ENCODE measurements around the gene GRM5. TPM values are rescaled to one million over a fixed set of nuclear protein-coding genes. Genes with fewer than 3 reads are reported as not detected.

GRM5 gene
- total RNA-seq, 1 experiment from 2014 or later: not detected

- no peaks in the 10 kb centered on the region for H4K20me1 ChIP-seq (ENCODE audit: insufficient read depth, low read depth, low read length)
- H3K9me3 ChIP-seq (ENCODE audit: low read length): no peaks in the 10 kb centered on the region
- H3K4me2 ChIP-seq (ENCODE audit: low read depth, low read length, poor library complexity, severe bottlenecking): no peak overlapping the region
- no peaks in the 10 kb centered on the region for H3K27me3 ChIP-seq (ENCODE audit: low read length)
- H3K36me3 ChIP-seq (ENCODE audit: insufficient read depth, low read length): no peaks in the 10 kb centered on the region
- H3K4me3 ChIP-seq (ENCODE audit: low read length): no peak overlapping the region
- H3K27ac ChIP-seq (ENCODE audit: low read length): no peak overlapping the region
- H3K4me1 ChIP-seq (ENCODE audit: low read length): no peaks in the 10 kb centered on the region
- DNase-seq: no peak
- no peak overlapping the region for H2AFZ ChIP-seq (ENCODE audit: low read length)
- no peaks in the 10 kb centered on the region for H3K79me2 ChIP-seq (ENCODE audit: low read length)
- H3K9ac ChIP-seq (ENCODE audit: low read length): no peak overlapping the region
- no peaks in the 10 kb centered on the region for H3K9me2 ChIP-seq (replicated peaks; ENCODE audit: insufficient read depth, low read length)
Observed at GRCh38 chr11:88555829-88556202, 510.0 kb downstream of the GRM5 start.

GRCh38 chr11:88555018-88555828 is 510.6 kb downstream of the GRM5 start:
- Histone ChIP-seq H3K27ac (ENCODE audit: low read length) (no peak overlapping the region), H3K4me2 (ENCODE audit: low read depth, low read length, poor library complexity, severe bottlenecking) (no peak overlapping the region), H3K4me1 (ENCODE audit: low read length) (no peaks in the 10 kb centered on the region), H4K20me1 (ENCODE audit: insufficient read depth, low read depth, low read length) (no peaks in the 10 kb centered on the region), H3K36me3 (ENCODE audit: insufficient read depth, low read length) (no peaks in the 10 kb centered on the region), H3K79me2 (ENCODE audit: low read length) (no peaks in the 10 kb centered on the region), H3K9me2 (replicated peaks; ENCODE audit: insufficient read depth, low read length) (no peaks in the 10 kb centered on the region), H3K27me3 (ENCODE audit: low read length) (no peaks in the 10 kb centered on the region), H2AFZ (ENCODE audit: low read length) (no peak overlapping the region), H3K9me3 (ENCODE audit: low read length) (no peaks in the 10 kb centered on the region), H3K4me3 (ENCODE audit: low read length) (no peak overlapping the region), H3K9ac (ENCODE audit: low read length) (no peak overlapping the region)
- DNase-seq: no peak

- no peak for DNase-seq
- Histone ChIP-seq H3K9ac (ENCODE audit: low read length) (no peak overlapping the region), H3K36me3 (ENCODE audit: insufficient read depth, low read length) (no peaks in the 10 kb centered on the region), H2AFZ (ENCODE audit: low read length) (no peak overlapping the region), H3K79me2 (ENCODE audit: low read length) (no peaks in the 10 kb centered on the region), H3K4me3 (ENCODE audit: low read length) (no peak overlapping the region), H3K27me3 (ENCODE audit: low read length) (no peaks in the 10 kb centered on the region), H3K4me2 (ENCODE audit: low read depth, low read length, poor library complexity, severe bottlenecking) (no peak overlapping the region), H3K27ac (ENCODE audit: low read length) (no peak overlapping the region), H3K9me2 (replicated peaks; ENCODE audit: insufficient read depth, low read length) (no peaks in the 10 kb centered on the region), H4K20me1 (ENCODE audit: insufficient read depth, low read depth, low read length) (no peaks in the 10 kb centered on the region), H3K9me3 (ENCODE audit: low read length) (no peaks in the 10 kb centered on the region), H3K4me1 (ENCODE audit: low read length) (no peaks in the 10 kb centered on the region)
Observed at GRCh38 chr11:88553204-88553603, 512.6 kb downstream of the GRM5 start.

GRCh38 chr11:88552379-88553062 is 513.3 kb downstream of the GRM5 start:
- no peak overlapping the region for H3K4me3 ChIP-seq (ENCODE audit: low read length)
- H3K27me3 ChIP-seq (ENCODE audit: low read length): no peaks in the 10 kb centered on the region
- no peaks in the 10 kb centered on the region for H3K36me3 ChIP-seq (ENCODE audit: insufficient read depth, low read length)
- no peak overlapping the region for H3K9ac ChIP-seq (ENCODE audit: low read length)
- no peaks in the 10 kb centered on the region for H4K20me1 ChIP-seq (ENCODE audit: insufficient read depth, low read depth, low read length)
- no peaks in the 10 kb centered on the region for H3K79me2 ChIP-seq (ENCODE audit: low read length)
- H3K27ac ChIP-seq (ENCODE audit: low read length): no peak overlapping the region
- no peak overlapping the region for H2AFZ ChIP-seq (ENCODE audit: low read length)
- H3K9me2 ChIP-seq (replicated peaks; ENCODE audit: insufficient read depth, low read length): no peaks in the 10 kb centered on the region
- peak; percentile 94 for DNase-seq
- H3K4me1 ChIP-seq (ENCODE audit: low read length): no peaks in the 10 kb centered on the region
- H3K4me2 ChIP-seq (ENCODE audit: low read depth, low read length, poor library complexity, severe bottlenecking): no peak overlapping the region
- H3K9me3 ChIP-seq (ENCODE audit: low read length): no peaks in the 10 kb centered on the region

GRCh38 chr11:88544656-88545280 is 521.0 kb downstream of the GRM5 start:
- Histone ChIP-seq H2AFZ (ENCODE audit: low read length) (no peak overlapping the region), H3K79me2 (ENCODE audit: low read length) (no peaks in the 10 kb centered on the region), H4K20me1 (ENCODE audit: insufficient read depth, low read depth, low read length) (no peaks in the 10 kb centered on the region), H3K4me1 (ENCODE audit: low read length) (no peaks in the 10 kb centered on the region), H3K27ac (ENCODE audit: low read length) (no peak overlapping the region), H3K4me2 (ENCODE audit: low read depth, low read length, poor library complexity, severe bottlenecking) (no peak overlapping the region), H3K36me3 (ENCODE audit: insufficient read depth, low read length) (no peaks in the 10 kb centered on the region), H3K9me2 (replicated peaks; ENCODE audit: insufficient read depth, low read length) (no peaks in the 10 kb centered on the region), H3K9ac (ENCODE audit: low read length) (no peak overlapping the region), H3K9me3 (ENCODE audit: low read length) (no peaks in the 10 kb centered on the region), H3K27me3 (ENCODE audit: low read length) (no peaks in the 10 kb centered on the region), H3K4me3 (ENCODE audit: low read length) (no peak overlapping the region)
- no peak for DNase-seq

GRCh38 chr11:88543902-88544655 is 521.7 kb downstream of the GRM5 start:
- Histone ChIP-seq H3K4me1 (ENCODE audit: low read length) (no peaks in the 10 kb centered on the region), H3K4me3 (ENCODE audit: low read length) (no peak overlapping the region), H3K9me3 (ENCODE audit: low read length) (no peaks in the 10 kb centered on the region), H3K4me2 (ENCODE audit: low read depth, low read length, poor library complexity, severe bottlenecking) (no peak overlapping the region), H3K36me3 (ENCODE audit: insufficient read depth, low read length) (no peaks in the 10 kb centered on the region), H3K27me3 (ENCODE audit: low read length) (no peaks in the 10 kb centered on the region), H3K79me2 (ENCODE audit: low read length) (no peaks in the 10 kb centered on the region), H3K9me2 (replicated peaks; ENCODE audit: insufficient read depth, low read length) (no peaks in the 10 kb centered on the region), H2AFZ (ENCODE audit: low read length) (no peak overlapping the region; the same call in 1 of the 2 replicates), H3K9ac (ENCODE audit: low read length) (no peak overlapping the region), H3K27ac (ENCODE audit: low read length) (no peak overlapping the region), H4K20me1 (ENCODE audit: insufficient read depth, low read depth, low read length) (no peaks in the 10 kb centered on the region)
- peak; percentile 96 for DNase-seq

GRCh38 chr11:88541006-88541405 is 524.8 kb downstream of the GRM5 start:
- Histone ChIP-seq H3K36me3 (ENCODE audit: insufficient read depth, low read length) (no peaks in the 10 kb centered on the region), H3K79me2 (ENCODE audit: low read length) (no peaks in the 10 kb centered on the region), H3K4me1 (ENCODE audit: low read length) (no peaks in the 10 kb centered on the region), H3K9me2 (replicated peaks; ENCODE audit: insufficient read depth, low read length) (no peaks in the 10 kb centered on the region), H4K20me1 (ENCODE audit: insufficient read depth, low read depth, low read length) (no peaks in the 10 kb centered on the region), H3K4me3 (ENCODE audit: low read length) (no peak overlapping the region), H3K4me2 (ENCODE audit: low read depth, low read length, poor library complexity, severe bottlenecking) (no peak overlapping the region), H3K27me3 (ENCODE audit: low read length) (no peaks in the 10 kb centered on the region), H3K9me3 (ENCODE audit: low read length) (no peaks in the 10 kb centered on the region), H3K27ac (ENCODE audit: low read length) (no peak overlapping the region), H3K9ac (ENCODE audit: low read length) (no peak overlapping the region), H2AFZ (ENCODE audit: low read length) (no peak overlapping the region)
- DNase-seq: no peak

GRCh38 chr11:88538098-88538497 is 527.7 kb downstream of the GRM5 start:
- H3K9me3 ChIP-seq (ENCODE audit: low read length): no peaks in the 10 kb centered on the region
- no peaks in the 10 kb centered on the region for H3K36me3 ChIP-seq (ENCODE audit: insufficient read depth, low read length)
- no peaks in the 10 kb centered on the region for H3K79me2 ChIP-seq (ENCODE audit: low read length)
- no peak overlapping the region for H3K27ac ChIP-seq (ENCODE audit: low read length)
- H2AFZ ChIP-seq (ENCODE audit: low read length): no peak overlapping the region
- no peak overlapping the region for H3K4me3 ChIP-seq (ENCODE audit: low read length)
- H3K9me2 ChIP-seq (replicated peaks; ENCODE audit: insufficient read depth, low read length): no peaks in the 10 kb centered on the region
- no peak overlapping the region for H3K9ac ChIP-seq (ENCODE audit: low read length)
- no peaks in the 10 kb centered on the region for H4K20me1 ChIP-seq (ENCODE audit: insufficient read depth, low read depth, low read length)
- H3K27me3 ChIP-seq (ENCODE audit: low read length): no peaks in the 10 kb centered on the region
- DNase-seq: no peak
- no peak overlapping the region for H3K4me2 ChIP-seq (ENCODE audit: low read depth, low read length, poor library complexity, severe bottlenecking)
- H3K4me1 ChIP-seq (ENCODE audit: low read length): no peaks in the 10 kb centered on the region
